GM12878 (cell line): Measurements from ENCODE around the gene TEF.

Source experiments
- BCLAF1 ChIP-seq: fragments of 450-650 bp; IDR thresholded peaks from 2 replicates; pipeline ENCODE4 v1.6.1; 2017; ENCODE audit warnings: antibody characterized with exemption, mild to moderate bottlenecking, moderate library complexity
- EGR1 ChIP-seq, 2 experiments: IDR thresholded peaks; 1 replicate in 1 of 2; 2 replicates in 1 of 2; pipeline ENCODE4 v1.6.1; 2011 to 2012; ENCODE audit warnings: low read depth in 2 of 2, low read length in 2 of 2, borderline replicate concordance in 1 of 2, mild to moderate bottlenecking in 1 of 2, moderate library complexity in 1 of 2
- HSF1 ChIP-seq: fragments of 150-350 bp; IDR thresholded peaks from 2 replicates; pipeline ENCODE4 v1.6.1; 2014; ENCODE audit warnings: mild to moderate bottlenecking, low read depth, low read length
- POLR2AphosphoS2 ChIP-seq: IDR thresholded peaks from 2 replicates; pipeline ENCODE4 v1.6.1; 2011; ENCODE audit warnings: low read depth, mild to moderate bottlenecking, low read length, improper control_type of control experiment, moderate library complexity
- POLR2AphosphoS5 ChIP-seq: IDR thresholded peaks from 2 replicates; pipeline ENCODE4 v1.6.1; 2011; ENCODE audit warnings: mild to moderate bottlenecking, low read length, inconsistent platforms
- RBBP5 ChIP-seq: fragments of 200-600 bp; sonication (generic); conservative IDR thresholded peaks from 2 replicates; pipeline ENCODE4 v1.6.1; 2016
- SP1 ChIP-seq: IDR thresholded peaks from one replicate; pipeline ENCODE4 v1.6.1; 2011; ENCODE audit warnings: low read depth, low read length
- TAF1 ChIP-seq: IDR thresholded peaks from 2 replicates; pipeline ENCODE4 v1.6.1; 2011; ENCODE audit warnings: mild to moderate bottlenecking, low read depth, low read length, borderline replicate concordance

GRCh38 chr22:41340357-41340756 is 41.4 kb upstream of the TEF start:
- no peak for TF ChIP-seq TAF1
- no peak for TF ChIP-seq RBBP5
- no peak for TF ChIP-seq BCLAF1
- TF ChIP-seq POLR2AphosphoS5, result no peak
- TF ChIP-seq EGR1 (IDR thresholded peaks at IDR 0.05; ENCODE audit: borderline replicate concordance in 1 of 2, low read depth in 2 of 2, low read length in 2 of 2), result no peak
- TF ChIP-seq HSF1, result no peak
- TF ChIP-seq SP1, result no peak
- no peak for TF ChIP-seq POLR2AphosphoS2
